Stimulated activated CD4-positive, alpha-beta T cell treated with anti-CD3 and anti-CD28 coated beads, Interleukin-1b, Interleukin-23, amount 100 ng/mL, for 1 hour (primary cell): Measurements from ENCODE around the gene TMEM53.

Experiments
- DNase-seq, 2 donors: peaks; one replicate each; pipeline ENCODE4 v3.0.0-alpha.2; 2020; ENCODE audit warnings: low read depth in 2 of 2

Gene TMEM53

DNA sequence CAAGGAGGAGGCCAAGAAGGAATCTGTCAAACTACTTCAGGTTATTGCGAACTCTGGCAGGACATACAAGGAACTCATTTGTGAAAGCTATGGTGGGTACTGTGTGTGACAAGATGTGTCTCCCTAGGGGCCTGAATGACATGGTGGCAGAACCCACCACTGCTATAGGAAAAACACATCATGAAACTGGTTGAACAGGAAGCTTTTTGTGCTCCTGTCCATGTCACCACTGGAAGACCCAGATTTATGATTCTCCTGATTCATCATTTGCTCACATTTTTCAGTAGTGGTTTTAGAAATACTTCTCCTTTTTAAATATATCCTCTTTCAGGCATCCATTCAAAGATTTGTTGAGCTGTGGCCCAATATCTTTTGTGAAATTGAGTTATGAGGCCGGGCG lies 23.9 kb upstream of the TMEM53 start:
- no peak for DNase-seq

- DNase-seq: no peak
Observed at GRCh38 chr1:44696789-44697345, 22.6 kb upstream of the TMEM53 start.

DNA sequence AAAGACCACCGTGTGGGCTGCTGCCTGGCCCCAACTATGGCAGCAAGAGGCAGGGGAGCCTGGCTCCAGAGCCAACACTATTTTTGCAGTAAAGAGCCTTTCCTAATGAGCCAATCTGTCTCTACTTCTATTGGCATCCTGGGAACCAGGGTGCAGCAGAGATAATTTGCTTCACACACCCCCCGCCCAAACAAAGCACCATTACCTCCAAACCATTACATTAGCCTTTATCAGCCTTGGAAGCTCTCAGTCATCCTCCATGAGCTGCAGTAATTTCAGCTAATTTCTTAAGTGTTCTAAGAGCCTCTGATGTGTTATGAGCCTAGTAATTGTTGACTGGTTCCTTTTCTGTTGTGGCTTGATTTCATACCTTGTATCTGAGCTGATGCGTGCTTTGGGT lies 21.8 kb upstream of the TMEM53 start:
- no peak for DNase-seq

DNA sequence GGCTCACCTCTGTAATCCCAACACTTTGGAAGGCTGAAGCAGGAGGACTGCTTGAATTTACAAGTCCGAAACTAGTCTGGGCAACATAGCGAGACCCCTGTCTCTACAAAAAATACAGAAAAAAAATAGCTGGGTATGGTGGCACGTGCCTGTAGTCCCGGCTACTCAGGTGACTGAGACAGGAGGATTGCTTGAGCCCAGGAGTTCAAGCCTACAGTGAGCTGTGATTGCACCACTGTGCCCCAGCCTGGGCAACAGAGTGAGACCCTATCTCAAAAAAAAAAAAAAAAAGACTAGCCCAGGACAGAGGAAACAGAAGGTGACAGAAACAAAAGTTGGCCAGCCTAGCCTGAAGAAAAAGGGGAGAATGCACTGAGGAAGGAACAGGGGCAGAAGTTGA lies 21.4 kb upstream of the TMEM53 start:
- no peak for DNase-seq

DNA sequence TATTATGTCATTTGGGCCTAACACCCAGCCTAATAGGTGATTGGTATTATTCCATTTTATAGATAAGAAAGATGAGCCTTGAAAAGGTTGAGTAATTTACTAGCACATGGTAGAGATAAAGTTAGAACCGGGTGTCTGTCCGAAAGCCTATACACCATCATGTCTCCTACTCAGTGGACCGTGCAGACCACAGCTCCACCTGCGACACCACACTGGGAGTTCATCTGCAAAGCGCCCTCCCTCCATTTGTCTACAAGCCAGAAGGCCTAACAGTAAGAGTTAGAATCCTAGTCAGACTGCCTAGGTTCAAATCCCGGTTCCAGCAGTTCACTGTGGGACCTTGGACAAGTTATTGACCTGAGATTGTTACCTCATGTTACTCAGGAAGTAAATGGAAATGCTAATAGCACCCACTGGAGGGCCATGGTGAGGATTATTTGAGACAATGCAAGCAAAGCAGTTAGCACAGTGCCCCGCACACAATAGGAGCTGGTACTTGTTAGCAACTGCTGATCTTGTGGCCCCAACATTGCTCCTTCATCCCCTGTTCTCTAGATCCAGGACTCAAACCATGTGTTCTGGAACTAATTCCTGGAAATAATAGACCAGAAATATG lies 20.7 kb upstream of the TMEM53 start:
- DNase-seq: no peak

DNA sequence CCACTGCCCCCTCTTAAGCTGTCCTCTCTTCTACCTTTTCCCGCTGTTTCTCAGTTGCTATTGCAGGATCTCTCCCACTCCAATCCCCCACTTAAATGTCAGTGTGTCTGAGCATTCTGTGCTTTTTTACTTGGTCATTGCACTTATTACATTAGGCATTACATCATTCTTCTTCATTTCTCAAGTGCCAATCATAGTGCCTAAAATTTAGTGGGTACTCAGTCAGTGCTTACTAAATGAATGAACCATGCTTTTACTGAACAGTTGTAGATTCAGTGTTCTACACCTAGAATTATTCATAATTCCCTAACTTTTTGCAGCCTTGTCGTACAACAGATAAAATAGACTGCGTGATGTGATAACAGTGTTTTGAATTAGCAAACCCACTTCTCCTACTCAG lies 19.6 kb upstream of the TMEM53 start:
- no peak for DNase-seq

DNA sequence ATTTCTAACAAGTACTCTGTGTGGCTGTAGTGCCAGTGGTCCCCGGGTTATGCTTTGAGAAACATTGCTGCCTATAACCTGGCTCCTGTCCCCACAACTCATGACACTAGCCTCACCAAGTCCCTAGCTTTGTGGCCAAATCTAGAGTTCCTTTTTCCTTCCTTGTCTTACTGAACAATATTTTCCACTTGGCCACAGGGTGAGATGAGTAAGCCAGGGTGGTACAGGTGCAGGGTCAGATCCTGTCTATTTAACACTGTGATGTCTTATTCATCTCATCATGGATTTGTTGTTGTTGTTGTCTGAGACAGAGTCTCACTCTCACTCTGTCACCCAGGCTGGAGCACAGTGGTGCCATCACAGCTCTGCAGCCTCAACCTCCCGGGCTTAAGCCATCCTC lies 18.9 kb upstream of the TMEM53 start:
- no peak for DNase-seq

DNA sequence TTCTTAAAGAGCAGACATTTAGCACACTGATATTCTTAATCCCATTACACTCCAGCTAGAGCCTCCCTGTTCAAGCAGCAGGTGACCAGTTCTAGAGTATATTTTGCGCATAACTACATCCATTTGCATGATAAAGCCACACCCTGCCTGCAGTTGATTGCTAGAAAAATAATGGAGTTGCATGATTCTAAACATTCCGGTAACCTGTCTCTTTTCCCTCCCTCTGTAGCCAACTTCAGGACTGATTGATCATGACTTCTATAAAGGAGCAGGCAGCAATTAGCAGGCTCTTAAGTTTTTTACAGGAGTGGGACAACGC lies 15.1 kb upstream of the TMEM53 start:
- no peak for DNase-seq

DNA sequence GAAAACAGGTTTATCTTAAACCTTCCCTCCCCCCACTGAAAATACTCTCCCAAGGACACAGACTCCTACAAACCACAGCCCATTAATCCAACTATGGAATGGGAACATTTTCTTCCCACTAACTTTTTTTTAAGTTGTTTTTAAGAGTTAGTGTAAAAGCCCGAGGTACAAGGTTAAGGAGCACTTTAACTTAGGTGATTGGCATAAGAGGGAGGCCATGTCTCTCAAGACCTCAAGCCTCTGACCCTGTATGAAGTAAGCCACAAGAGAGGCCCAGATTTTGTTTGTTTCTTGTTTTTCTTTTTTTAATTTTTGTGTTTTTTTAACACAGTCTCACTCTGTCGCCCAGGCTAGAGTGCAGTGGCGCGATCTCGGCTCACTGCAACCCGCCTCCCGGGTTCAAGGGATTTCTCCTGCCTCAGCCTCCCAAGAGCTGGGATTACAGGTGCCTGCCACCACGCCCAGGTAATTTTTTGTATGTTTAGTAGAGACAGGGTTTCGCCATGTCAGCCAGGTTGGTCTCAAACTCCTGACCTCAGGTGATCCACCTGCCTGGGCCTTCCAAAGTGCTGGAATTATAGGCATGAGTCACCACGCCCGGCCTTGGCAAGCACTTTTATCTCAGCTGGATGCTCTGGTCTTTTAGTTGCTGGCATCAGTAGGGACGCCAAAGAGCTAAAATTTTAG lies 14.6 kb upstream of the TMEM53 start:
- no peak for DNase-seq

DNA sequence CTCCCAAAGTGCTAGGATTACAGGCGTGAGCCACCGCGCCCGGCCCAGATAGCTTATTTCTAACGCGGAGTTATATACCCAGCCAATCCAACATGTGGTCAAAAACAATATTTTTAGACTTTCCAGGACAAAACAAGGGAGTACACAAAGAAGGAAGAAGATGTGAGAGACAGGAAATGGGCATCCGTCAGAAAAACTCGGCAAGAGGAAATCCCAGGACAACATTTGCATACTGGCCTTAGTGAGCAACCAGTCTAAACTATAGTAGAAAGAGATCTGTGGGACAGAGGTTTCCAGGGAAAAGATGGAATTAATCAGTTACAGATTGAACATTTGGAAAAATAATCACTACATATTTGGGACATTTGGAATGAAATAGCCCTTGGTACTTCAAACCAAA lies 11.6 kb upstream of the TMEM53 start:
- DNase-seq: no peak

GRCh38 chr1:44685218-44685617 lies 10.9 kb upstream of the TMEM53 start:
- no peak for DNase-seq

GRCh38 chr1:44684525-44684924 lies 10.2 kb upstream of the TMEM53 start:
- no peak for DNase-seq

- DNase-seq: no peak
Observed at GRCh38 chr1:44682883-44683265, 8.6 kb upstream of the TMEM53 start.

DNA sequence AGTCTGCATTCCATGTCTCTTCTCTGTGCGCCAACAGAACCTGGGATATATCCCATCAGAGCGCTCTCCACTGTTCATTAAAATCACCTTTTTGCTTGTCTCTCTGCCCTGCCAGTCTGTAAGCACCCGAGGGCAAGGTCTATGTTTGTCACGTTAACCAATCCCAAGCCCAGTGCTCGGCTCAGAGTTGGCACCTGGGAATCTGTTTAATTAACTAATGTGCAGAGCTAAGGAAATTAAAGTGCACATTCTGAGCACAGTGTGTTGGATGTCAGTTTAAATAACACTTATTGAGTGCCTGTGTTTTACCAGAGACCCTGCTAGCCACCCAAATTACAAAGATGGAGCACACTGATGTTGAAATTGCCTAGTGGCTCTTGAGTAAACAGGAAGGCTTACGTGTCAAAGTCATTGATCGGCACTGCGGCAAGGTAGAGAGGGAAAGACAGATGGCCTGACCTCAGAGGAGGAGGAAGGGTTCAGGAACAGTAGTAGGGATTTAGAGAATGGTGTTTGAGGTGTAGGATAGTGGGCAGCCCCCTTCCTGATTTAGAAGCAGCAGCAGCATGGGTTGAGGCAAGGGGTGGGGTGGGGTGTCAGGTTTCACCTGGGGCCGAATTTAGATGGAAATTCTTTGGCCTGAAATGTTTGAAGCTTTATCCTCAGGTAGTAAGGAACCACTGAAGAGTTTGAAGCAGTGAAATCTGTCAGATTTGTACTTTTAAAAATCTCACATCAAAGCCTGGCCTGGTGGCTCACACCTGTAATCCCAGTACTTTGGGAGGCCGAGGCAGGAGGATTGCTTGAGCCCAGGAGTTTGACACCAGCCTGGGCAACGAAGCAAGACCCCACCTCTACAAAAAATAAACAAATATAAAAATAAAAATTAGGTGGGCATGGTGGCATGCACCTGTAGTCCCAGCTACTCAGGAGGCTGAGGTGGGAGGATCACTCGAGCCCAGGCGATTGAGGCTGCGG lies 7.9 kb upstream of the TMEM53 start:
- DNase-seq: no peak

- no peak for DNase-seq
Observed at GRCh38 chr1:44679468-44679867, 5.2 kb upstream of the TMEM53 start.

DNA sequence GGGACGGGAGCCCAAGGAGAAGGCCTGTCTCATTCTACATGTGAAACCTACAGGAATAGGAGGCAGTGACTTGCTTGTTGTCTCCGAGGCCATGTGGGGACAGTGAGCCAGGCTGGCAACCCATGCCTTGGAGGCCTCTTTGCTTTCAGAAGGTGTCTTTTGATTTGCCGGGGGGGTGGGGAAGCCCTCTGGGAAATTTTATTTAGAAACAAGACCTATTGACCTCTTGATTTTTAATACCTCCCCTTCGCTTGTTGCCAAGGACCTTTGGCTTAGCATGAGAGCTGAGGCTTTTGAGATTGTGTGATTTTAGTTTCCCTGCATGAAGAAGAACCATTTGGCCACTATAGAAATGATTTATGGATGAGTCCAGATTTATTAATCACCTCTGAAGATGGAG lies 4.3 kb upstream of the TMEM53 start:
- no peak for DNase-seq

DNA sequence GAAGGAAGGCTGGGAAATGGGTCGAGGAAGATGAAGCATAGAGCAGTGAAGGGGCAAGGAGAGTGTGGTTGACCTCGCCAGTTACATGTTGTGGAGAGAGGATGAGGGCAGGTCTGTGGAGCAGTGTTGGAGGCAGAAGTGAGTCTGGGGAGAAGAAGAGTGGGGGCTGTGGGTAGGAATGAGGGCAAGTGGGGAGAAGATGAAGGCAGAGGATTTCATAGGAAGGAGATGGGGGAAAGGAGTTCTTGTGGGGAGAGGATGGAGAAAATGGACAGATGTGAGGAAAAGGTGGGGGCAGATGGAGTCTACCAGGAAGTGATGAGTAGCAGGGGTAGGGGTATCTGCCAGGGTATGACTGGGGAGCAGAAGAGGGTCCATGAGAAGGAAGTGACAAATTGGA lies 3.8 kb upstream of the TMEM53 start:
- no peak for DNase-seq

GRCh38 chr1:44677201-44677766 lies 3.0 kb upstream of the TMEM53 start:
- DNase-seq: no peak

GRCh38 chr1:44676484-44677200 lies 2.4 kb upstream of the TMEM53 start:
- DNase-seq: no peak

DNA sequence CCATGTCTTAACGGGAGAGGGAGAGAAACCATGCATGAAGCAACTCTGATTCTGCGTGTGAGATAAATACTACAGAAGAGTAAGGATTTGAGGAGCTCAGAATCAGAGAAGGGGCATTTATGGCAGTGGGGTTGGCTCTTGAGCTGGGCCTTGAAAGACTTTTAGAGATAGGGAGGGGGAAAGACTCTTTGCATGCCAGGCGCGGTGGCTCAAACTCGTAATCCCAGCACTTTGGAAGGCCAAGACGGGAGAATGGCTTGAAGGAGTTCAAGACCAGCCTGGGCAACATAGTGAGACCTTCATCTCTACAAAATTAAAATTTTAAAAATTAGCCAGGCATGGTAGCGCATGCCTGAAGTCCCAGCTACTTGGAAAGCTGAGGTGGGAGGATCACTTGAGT lies 905 bp upstream of the TMEM53 start:
- DNase-seq: no peak

DNA sequence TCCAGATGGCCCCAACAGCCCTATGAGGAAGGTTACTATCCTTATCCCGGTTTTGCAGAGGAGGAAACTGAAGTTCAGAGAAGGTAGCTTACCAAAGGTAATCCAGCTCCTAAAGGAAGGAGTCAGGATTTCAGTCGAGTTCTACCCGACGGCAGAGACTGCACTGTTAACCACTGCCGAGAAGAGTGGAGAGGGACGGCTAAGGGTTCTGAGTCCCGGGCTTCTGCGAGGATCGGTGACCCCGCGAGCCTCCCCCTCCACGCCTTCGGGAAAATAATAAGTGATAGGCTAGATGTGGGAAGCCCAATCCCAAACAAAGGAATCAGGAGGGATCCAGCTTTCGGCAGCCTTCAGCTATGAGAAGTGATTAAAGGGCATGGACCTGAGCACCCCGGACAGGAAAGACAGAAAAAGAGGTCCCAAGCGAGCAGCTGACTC lies 587 bp downstream of the TMEM53 start:
- no peak for DNase-seq
